Limb (tissue), 2 donors: ENCODE results near the gene SOX6.
"Not testable (repeated sequence)": the region's sequence is repeated elsewhere in the genome, so short reads cannot be mapped to it uniquely, and the experiment has no call there.

ENCODE experiments used
- DNase-seq, 2 donors: peaks; one replicate each; pipeline ENCODE4 v3.0.0-alpha.2; 2016; ENCODE audit errors: extremely low spot score in 2 of 2

The SOX6 gene

GRCh38 chr11:16099343-16099900 is 256.9 kb downstream of the SOX6 start:
- DNase-seq: no peak

GRCh38 chr11:16098526-16099205 is 257.7 kb downstream of the SOX6 start:
- DNase-seq: no peak

DNA sequence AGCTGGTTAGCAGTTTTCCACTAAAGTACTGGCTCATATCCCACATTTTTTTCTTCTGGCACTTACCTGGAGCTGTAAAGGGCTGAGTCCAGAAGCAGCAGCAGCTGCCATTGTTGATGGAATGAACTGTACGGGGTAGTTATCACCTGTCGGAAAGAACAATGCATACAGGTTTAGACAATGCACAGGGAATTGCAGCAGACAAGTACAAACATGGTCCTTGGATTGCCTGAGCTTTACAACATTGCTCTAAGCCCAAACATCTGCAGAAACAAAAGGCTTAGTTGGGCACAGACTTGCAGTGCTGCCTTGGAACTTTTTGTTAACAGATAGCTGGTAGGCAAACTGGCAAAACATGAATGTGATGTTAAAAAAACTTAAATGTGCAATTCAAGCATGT is 258.8 kb downstream of the SOX6 start:
- DNase-seq: no peak

GRCh38 chr11:16096336-16096735 is 260.0 kb downstream of the SOX6 start:
- no peak for DNase-seq

DNA sequence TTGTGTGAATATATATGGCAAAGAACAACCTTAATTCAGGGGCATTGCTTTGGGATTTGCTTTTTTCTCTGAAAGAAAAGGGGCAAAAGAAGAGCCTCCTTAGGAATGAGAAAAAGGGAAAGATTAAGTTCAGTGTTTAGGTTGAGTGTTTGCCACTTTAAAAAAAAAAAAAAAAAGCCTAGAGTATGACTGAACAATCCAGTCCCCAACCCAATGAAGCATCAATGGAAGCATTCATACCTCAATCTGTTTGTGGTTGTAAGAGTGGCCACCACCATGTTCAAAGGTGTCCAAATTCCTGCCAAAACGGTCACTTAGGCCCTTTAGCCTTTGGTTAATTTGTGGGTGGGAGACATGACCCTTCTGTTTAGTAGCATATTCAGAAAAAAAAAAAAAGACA is 260.6 kb downstream of the SOX6 start:
- DNase-seq: no peak

DNA sequence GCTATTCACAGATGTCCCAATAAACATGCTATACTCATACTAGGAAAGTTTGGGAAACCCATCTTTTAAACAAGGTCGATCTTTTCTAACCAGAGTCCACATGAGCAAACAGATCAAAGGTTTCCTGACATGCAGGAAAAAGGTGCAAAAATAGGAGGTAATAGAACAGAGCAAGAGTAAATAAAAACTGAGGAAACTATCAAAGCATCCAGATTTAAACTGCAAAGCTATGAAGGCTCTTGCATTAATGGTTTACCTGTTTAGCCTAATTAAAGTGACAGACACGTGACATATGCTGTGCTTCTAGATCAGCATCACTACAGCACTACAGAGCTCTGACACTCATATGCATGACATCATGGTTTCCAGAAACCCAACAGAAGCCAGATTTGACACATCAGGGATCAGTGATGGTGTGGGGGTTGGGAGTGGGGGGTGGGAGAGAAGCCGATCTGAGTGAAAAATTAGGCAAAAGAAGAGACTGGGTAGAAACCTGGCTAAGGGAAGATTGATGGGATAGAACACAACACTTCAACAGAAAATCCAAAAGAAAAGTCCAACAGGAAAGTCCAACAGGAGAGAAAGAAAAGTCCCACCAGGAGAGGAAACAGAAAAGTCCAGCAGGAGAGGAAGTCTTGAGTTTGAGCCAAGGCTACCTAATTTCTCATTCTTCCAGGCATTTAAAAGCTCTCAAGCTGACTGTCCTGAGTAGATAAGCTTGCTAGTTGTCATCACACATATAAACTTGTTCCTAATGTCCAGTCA is 262.3 kb downstream of the SOX6 start:
- no peak for DNase-seq

- DNase-seq: no peak
Measured at GRCh38 chr11:16091862-16092261, 264.5 kb downstream of the SOX6 start.

DNA sequence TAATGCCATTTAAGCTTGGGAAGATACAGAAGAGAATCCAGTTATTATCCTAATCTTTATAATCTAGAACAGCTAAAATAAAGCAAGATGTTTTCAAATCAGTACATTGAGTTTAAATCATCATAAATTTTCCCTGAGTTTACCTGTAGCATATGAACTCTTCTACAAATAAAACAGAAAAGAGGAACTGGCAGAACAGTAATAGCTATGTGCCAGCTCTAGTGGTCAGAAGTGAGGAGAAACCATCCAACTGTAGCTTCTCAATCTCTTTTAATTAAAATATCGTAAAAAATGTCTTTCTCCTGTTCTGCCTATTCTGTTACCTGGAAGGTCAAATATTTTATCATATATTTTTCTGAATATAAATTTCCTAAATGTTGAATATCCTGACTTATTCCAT is 266.9 kb downstream of the SOX6 start:
- DNase-seq: no peak

GRCh38 chr11:16088774-16089173 is 267.6 kb downstream of the SOX6 start:
- DNase-seq: no peak

- DNase-seq: no peak
Measured at GRCh38 chr11:16087886-16088285, 268.5 kb downstream of the SOX6 start.

GRCh38 chr11:16086229-16086819 is 270.0 kb downstream of the SOX6 start:
- peak in 1 of 2 donors; percentile 36 for DNase-seq

GRCh38 chr11:16082095-16083055 is 274.0 kb downstream of the SOX6 start:
- DNase-seq: peak in 1 of 2 donors; percentile 71

- no peak for DNase-seq
Measured at GRCh38 chr11:16081382-16082094, 274.8 kb downstream of the SOX6 start.

GRCh38 chr11:16080688-16081381 is 275.5 kb downstream of the SOX6 start:
- DNase-seq: no peak

DNA sequence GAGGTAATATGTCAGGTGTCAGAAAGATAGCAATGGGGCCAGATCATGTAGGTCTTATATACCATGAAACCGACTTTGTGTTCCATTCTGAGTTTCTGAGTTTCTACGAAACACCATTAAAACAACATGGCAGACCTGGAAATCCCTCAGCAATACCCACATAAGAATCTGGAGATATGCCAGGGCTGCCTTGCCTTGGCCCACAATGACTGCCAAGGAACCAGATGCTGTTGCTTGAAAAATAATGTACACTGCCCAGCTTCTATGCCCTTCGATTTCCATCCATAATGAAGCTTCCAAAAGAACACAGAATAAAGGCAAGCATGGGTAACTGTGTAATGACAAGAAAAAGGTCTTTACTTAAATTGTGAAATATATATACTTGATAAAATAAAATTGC is 277.4 kb downstream of the SOX6 start:
- no peak for DNase-seq

DNA sequence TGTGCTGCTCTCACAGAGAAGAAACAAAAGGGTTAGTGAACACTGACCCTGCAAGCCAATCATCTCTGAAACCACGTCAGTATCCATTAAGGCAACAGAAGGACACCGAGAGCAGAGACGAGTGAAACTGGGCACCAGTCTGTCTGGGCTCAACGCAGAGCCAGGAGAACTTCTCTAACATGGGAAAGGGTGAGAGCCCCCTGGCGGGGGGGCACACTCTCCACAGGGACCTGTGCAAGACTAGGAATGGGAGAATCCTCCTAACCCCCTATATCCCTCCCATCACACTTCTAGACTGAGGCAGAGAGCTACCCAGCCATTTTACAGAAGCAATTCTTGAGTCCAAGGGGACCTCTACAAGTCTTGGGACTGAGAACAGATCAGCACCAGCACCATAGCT is 285.8 kb downstream of the SOX6 start:
- DNase-seq: no peak

- DNase-seq: not testable (repeated sequence)
Measured at GRCh38 chr11:16067268-16067667, 289.1 kb downstream of the SOX6 start.

DNA sequence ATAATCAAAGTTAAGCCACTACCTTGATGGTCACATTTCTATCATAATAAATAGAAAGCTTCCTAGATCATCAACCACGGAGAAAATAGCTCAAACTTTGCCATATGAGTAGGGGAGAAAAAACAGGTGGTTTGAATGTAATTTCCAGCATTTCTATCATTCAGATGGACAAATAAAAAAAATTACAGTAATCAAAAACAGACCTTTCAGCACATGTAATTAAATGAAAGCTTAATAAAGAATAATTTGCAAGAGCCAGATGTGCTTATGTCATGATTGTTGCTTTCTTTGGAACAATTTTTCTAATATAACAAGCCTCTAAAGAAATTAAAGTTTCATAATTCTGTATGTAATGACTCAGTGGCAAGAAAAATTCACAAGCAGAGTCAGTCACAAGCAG is 297.0 kb downstream of the SOX6 start:
- DNase-seq: no peak

- DNase-seq: no peak
Measured at GRCh38 chr11:16058671-16059070, 297.7 kb downstream of the SOX6 start.

GRCh38 chr11:16052750-16053149 is 303.6 kb downstream of the SOX6 start:
- DNase-seq: no peak
